Astrocyte (in vitro differentiated cells and primary cell): ENCODE data around the gene PRKCE. TPM values are rescaled to one million over a fixed set of nuclear protein-coding genes. Genes with fewer than 3 reads are reported as not detected.

Experiments used
- DNase-seq: peaks from one replicate; pipeline ENCODE4 v3.0.0-alpha.2; 2010; ENCODE audit warnings: low read depth
- FAIRE-seq: peaks from 2 replicates; lab custom pipeline; 2011; peaks lifted over from hg19 to GRCh38; lab: Jason Lieb, UNC
- H2AFZ ChIP-seq: 2 replicates; pipeline ENCODE4 v1.6.0; 2012; ENCODE audit warnings: low read depth, low read length, inconsistent platforms
- H3K27ac ChIP-seq: 2 replicates; pipeline ENCODE4 v1.5.1; 2011; ENCODE audit warnings: low read depth, low read length, inconsistent platforms
- H3K27me3 ChIP-seq: 2 replicates; pipeline ENCODE4 v1.6.0; 2011; ENCODE audit warnings: low read length, inconsistent platforms; ENCODE audit not compliant: insufficient read depth
- H3K36me3 ChIP-seq: 2 replicates; pipeline ENCODE4 v1.5.1; 2011; ENCODE audit warnings: low read length, inconsistent platforms; ENCODE audit not compliant: insufficient read depth
- H3K4me1 ChIP-seq: 2 replicates; pipeline ENCODE4 v1.5.1; 2011; ENCODE audit warnings: low read length, inconsistent platforms; ENCODE audit not compliant: insufficient read depth
- H3K4me2 ChIP-seq: 2 replicates; pipeline ENCODE4 v1.6.0; 2012; ENCODE audit warnings: low read length, inconsistent platforms
- H3K4me3 ChIP-seq: 2 replicates; pipeline ENCODE4 v1.5.1; 2011; ENCODE audit warnings: low read depth, mild to moderate bottlenecking, low read length, inconsistent platforms; ENCODE audit not compliant: insufficient read depth
- H3K79me2 ChIP-seq: 2 replicates; pipeline ENCODE4 v1.6.0; 2012; ENCODE audit warnings: mild to moderate bottlenecking, low read length, inconsistent platforms; ENCODE audit not compliant: insufficient read depth
- H3K9ac ChIP-seq: 2 replicates; pipeline ENCODE4 v1.6.0; 2012; ENCODE audit warnings: mild to moderate bottlenecking, low read length, inconsistent platforms
- H3K9me3 ChIP-seq: 2 replicates; pipeline ENCODE4 v1.5.1; 2012; ENCODE audit warnings: low read depth, mild to moderate bottlenecking, low read length, inconsistent platforms; ENCODE audit not compliant: insufficient read depth
- H4K20me1 ChIP-seq: 2 replicates; pipeline ENCODE4 v1.6.0; 2012; ENCODE audit warnings: low read length, inconsistent platforms; ENCODE audit not compliant: insufficient read depth
- H3K27ac Mint-ChIP-seq: one replicate; pipeline ENCODE4 v1.8.0; 2021; ENCODE audit warnings: mild to moderate bottlenecking, mixed read lengths; ENCODE audit not compliant: unreplicated experiment
- H3K27me3 Mint-ChIP-seq: one replicate; pipeline ENCODE4 v1.8.0; 2021; ENCODE audit warnings: low read depth, mixed read lengths; ENCODE audit not compliant: unreplicated experiment
- H3K36me3 Mint-ChIP-seq: one replicate; pipeline ENCODE4 v1.8.0; 2021; ENCODE audit warnings: low read depth, mixed read lengths; ENCODE audit not compliant: unreplicated experiment
- H3K4me1 Mint-ChIP-seq: one replicate; pipeline ENCODE4 v1.8.0; 2021; ENCODE audit warnings: low read depth, mixed read lengths; ENCODE audit not compliant: unreplicated experiment
- H3K4me3 Mint-ChIP-seq: one replicate; pipeline ENCODE4 v1.8.0; 2021; ENCODE audit warnings: mild to moderate bottlenecking, moderate library complexity, mixed read lengths; ENCODE audit not compliant: unreplicated experiment
- H3K9me3 Mint-ChIP-seq: one replicate; pipeline ENCODE4 v1.8.0; 2021; ENCODE audit warnings: mild to moderate bottlenecking, mixed read lengths; ENCODE audit not compliant: unreplicated experiment
- CTCF ChIP-seq: IDR thresholded peaks from 2 replicates; pipeline ENCODE4 v1.5.1; 2011; ENCODE audit warnings: low read depth, mild to moderate bottlenecking, inconsistent platforms, low read length, moderate library complexity; ENCODE audit not compliant: insufficient read depth
- EZH2 ChIP-seq: IDR thresholded peaks from 2 replicates; pipeline ENCODE4 v1.6.1; 2012; ENCODE audit warnings: mild to moderate bottlenecking, low read length, inconsistent platforms; ENCODE audit not compliant: insufficient read depth
- total RNA-seq: library from RNA; stranded (reverse); gene quantifications from 2 replicates; pipeline ENCODE4 v1.2.1, GENCODE V29; 2021

The PRKCE gene
- total RNA-seq, 1 donor from 2014 or later, result 12.8 TPM

GRCh38 chr2:45646289-45646688 is 5.2 kb upstream of the PRKCE start:
- DNase-seq (no peak), FAIRE-seq (no peak)
- Histone ChIP-seq H3K4me2 (no peak overlapping the region), H4K20me1 (peaks cover 6% of the 10 kb centered on the region), H3K36me3 (no peaks in the 10 kb centered on the region), H3K9ac (no peak overlapping the region), H3K4me3 (no peak overlapping the region), H3K27ac (no peak overlapping the region), H3K9me3 (no peaks in the 10 kb centered on the region), H3K4me1 (peaks cover 10% of the 10 kb centered on the region), H3K79me2 (no peaks in the 10 kb centered on the region), H3K27me3 (peaks cover 13% of the 10 kb centered on the region), H2AFZ (no peak overlapping the region)
- no peak overlapping the region for H3K27ac Mint-ChIP-seq
- H3K27me3 Mint-ChIP-seq, result peaks cover 39% of the 10 kb centered on the region
- H3K4me1 Mint-ChIP-seq, result peaks cover 2% of the 10 kb centered on the region
- H3K9me3 Mint-ChIP-seq, result no peaks in the 10 kb centered on the region
- TF ChIP-seq CTCF (no peak), EZH2 (no peak)
- no peaks in the 10 kb centered on the region for H3K36me3 Mint-ChIP-seq
- H3K4me3 Mint-ChIP-seq, result no peak overlapping the region

GRCh38 chr2:45647356-45647755 is 4.1 kb upstream of the PRKCE start:
- no peak overlapping the region for H3K4me3 Mint-ChIP-seq
- FAIRE-seq (no peak), DNase-seq (no peak)
- H3K36me3 ChIP-seq, result no peaks in the 10 kb centered on the region
- no peaks in the 10 kb centered on the region for H3K36me3 Mint-ChIP-seq
- H3K27me3 Mint-ChIP-seq, result peaks cover 32% of the 10 kb centered on the region
- no peaks in the 10 kb centered on the region for H3K9me3 ChIP-seq
- H3K27ac Mint-ChIP-seq, result no peak overlapping the region
- peaks cover 4% of the 10 kb centered on the region for H3K4me1 Mint-ChIP-seq
- peaks cover 4% of the 10 kb centered on the region for H3K79me2 ChIP-seq
- no peak overlapping the region for H3K4me3 ChIP-seq
- H3K9ac ChIP-seq, result no peak overlapping the region
- peaks cover 14% of the 10 kb centered on the region for H3K4me1 ChIP-seq
- no peak overlapping the region for H3K27ac ChIP-seq
- H2AFZ ChIP-seq, result no peak overlapping the region
- no peaks in the 10 kb centered on the region for H3K9me3 Mint-ChIP-seq
- TF ChIP-seq CTCF, result no peak
- H4K20me1 ChIP-seq, result peaks cover 8% of the 10 kb centered on the region
- H3K27me3 ChIP-seq, result peaks cover 8% of the 10 kb centered on the region
- H3K4me2 ChIP-seq, result no peak overlapping the region

- no peak overlapping the region for H3K4me3 ChIP-seq
- no peaks in the 10 kb centered on the region for H3K9me3 Mint-ChIP-seq
- H3K36me3 ChIP-seq, result no peaks in the 10 kb centered on the region
- no peak overlapping the region for H3K27ac Mint-ChIP-seq
- peaks cover 14% of the 10 kb centered on the region for H4K20me1 ChIP-seq
- no peaks in the 10 kb centered on the region for H3K36me3 Mint-ChIP-seq
- no peak overlapping the region for H3K27ac ChIP-seq
- peaks cover 7% of the 10 kb centered on the region for H3K79me2 ChIP-seq
- H3K4me1 Mint-ChIP-seq, result peaks cover 10% of the 10 kb centered on the region
- FAIRE-seq (no peak), DNase-seq (no peak)
- H3K9me3 ChIP-seq, result no peaks in the 10 kb centered on the region
- H3K27me3 Mint-ChIP-seq, result peaks cover 27% of the 10 kb centered on the region
- H3K4me2 ChIP-seq, result no peak overlapping the region
- no peak overlapping the region for H3K4me3 Mint-ChIP-seq
- no peak overlapping the region for H2AFZ ChIP-seq
- no peak overlapping the region for H3K9ac ChIP-seq
- TF ChIP-seq EZH2 (no peak), CTCF (no peak)
- peaks cover 1% of the 10 kb centered on the region for H3K27me3 ChIP-seq
- H3K4me1 ChIP-seq, result peaks cover 21% of the 10 kb centered on the region
Measured at GRCh38 chr2:45647986-45648520, 3.4 kb upstream of the PRKCE start.
